ENCODE measurements around the gene RALGPS1. TPM values are rescaled to one million over a fixed set of nuclear protein-coding genes. Genes with fewer than 3 reads are reported as not detected.
A peak's percentile ranks its signal among the peaks of the same experiment; 100 is the strongest.

The RALGPS1 gene
- total and polyA plus RNA-seq, 8 donors: 5.8 to 12.7 (median 9.3) TPM

- DNase-seq (peak in 1 of 6 donors; percentile 32), ATAC-seq (peak in 1 of 4 donors; percentile 36), FAIRE-seq (no peak)
- H3K4me1 ChIP-seq: peaks cover 0 to under 1% (median 0%) of the 10 kb centered on the region in 3 donors
- no peaks in the 10 kb centered on the region for H3K9me3 ChIP-seq
- H3K27me3 ChIP-seq: no peaks in the 10 kb centered on the region
- no peak overlapping the region for H3K4me3 ChIP-seq
- intact Hi-C loops (cut with DNase I): loop anchor here in 1 of 3 donors (10.0 kb wide), 1 partner anchor 126 kb away; no protein-coding TSS in a partner anchor
- 77 to 83% methylated on average over 10 of the region's 10 CpGs for WGBS, 2 donors
- no peaks in the 10 kb centered on the region for H3K36me3 ChIP-seq
- TF ChIP-seq CTCF (IDR thresholded peaks at IDR 0.05): no peak
- H3K27ac ChIP-seq: no peak overlapping the region
Observed at GRCh38 chr9:127218818-127219217, 304.2 kb downstream of the RALGPS1 start.

GRCh38 chr9:127219520-127219919 lies 304.9 kb downstream of the RALGPS1 start:
- ATAC-seq (no peak), DNase-seq (peak in 1 of 6 donors; percentile 32), FAIRE-seq (no peak)
- 82 to 87% methylated on average over 6 of the region's 6 CpGs for WGBS, 2 donors
- Histone ChIP-seq H3K27me3 (no peaks in the 10 kb centered on the region), H3K4me1 (peaks cover 0 to 5% (median 0%) of the 10 kb centered on the region in 3 donors), H3K27ac (no peak overlapping the region), H3K4me3 (no peak overlapping the region), H3K36me3 (no peaks in the 10 kb centered on the region), H3K9me3 (no peaks in the 10 kb centered on the region)
- intact Hi-C loops (cut with DNase I): loop anchor here in 1 of 3 donors (10.0 kb wide), 1 partner anchor 125 kb away; no protein-coding TSS in a partner anchor
- TF ChIP-seq CTCF (IDR thresholded peaks at IDR 0.05): no peak

- no peak for TF ChIP-seq CTCF (IDR thresholded peaks at IDR 0.05)
- DNase-seq (no peak), ATAC-seq (no peak), FAIRE-seq (no peak)
- H3K27ac ChIP-seq: no peak overlapping the region
- no peaks in the 10 kb centered on the region for H3K36me3 ChIP-seq
- H3K4me3 ChIP-seq: no peak overlapping the region
- intact Hi-C loops (cut with DNase I): no loop called here
- H3K9me3 ChIP-seq: no peaks in the 10 kb centered on the region
- H3K4me1 ChIP-seq: peaks cover 0 to 5% (median 0%) of the 10 kb centered on the region in 3 donors
- no peaks in the 10 kb centered on the region for H3K27me3 ChIP-seq
- 83 to 90% methylated on average over 2 of the region's 2 CpGs for WGBS, 2 donors
Observed at GRCh38 chr9:127221695-127222094, 307.1 kb downstream of the RALGPS1 start.

GRCh38 chr9:127222388-127223095 lies 308.0 kb downstream of the RALGPS1 start:
- no peak for TF ChIP-seq CTCF (IDR thresholded peaks at IDR 0.05)
- peaks cover 0 to 5% (median 0%) of the 10 kb centered on the region in 3 donors for H3K4me1 ChIP-seq
- H3K9me3 ChIP-seq: no peaks in the 10 kb centered on the region
- FAIRE-seq: no peak
- H3K27ac ChIP-seq: no peak overlapping the region
- whole genome bisulfite sequencing, 2 donors: 72 to 80% methylated on average over 15 of the region's 15 CpGs
- H3K27me3 ChIP-seq: no peaks in the 10 kb centered on the region
- DNase-seq: no peak
- H3K36me3 ChIP-seq: no peaks in the 10 kb centered on the region
- intact Hi-C loops (cut with DNase I): no loop called here
- H3K4me3 ChIP-seq: no peak overlapping the region
- no peak for ATAC-seq

- TF ChIP-seq CTCF (IDR thresholded peaks at IDR 0.05): no peak
- 35 to 42% methylated on average over 4 of the region's 4 CpGs for WGBS, 2 donors
- ATAC-seq: no peak
Observed at GRCh38 chr9:127223266-127223665, 308.7 kb downstream of the RALGPS1 start.

More at GRCh38 chr9:127223266-127223665, 308.7 kb downstream of the RALGPS1 start:
- Histone ChIP-seq H3K4me1 (peaks cover 0 to 5% (median 0%) of the 10 kb centered on the region in 3 donors), H3K9me3 (no peaks in the 10 kb centered on the region), H3K4me3 (no peak overlapping the region), H3K27ac (no peak overlapping the region), H3K36me3 (no peaks in the 10 kb centered on the region), H3K27me3 (no peaks in the 10 kb centered on the region)
- FAIRE-seq (no peak), DNase-seq (no peak)
- intact Hi-C loops (cut with DNase I): no loop called here
